ENCODE results near the gene GALP. TPM values are rescaled to one million over a fixed set of nuclear protein-coding genes. Genes with fewer than 3 reads are reported as not detected.

Gene GALP
- total RNA-seq, 1 donor from 2014 or later, result not detected

- peak overlapping the region; percentile 68 for H3K4me3 ChIP-seq (ENCODE audit: insufficient read depth, low read depth, low read length)
- no peak overlapping the region for H3K27ac Mint-ChIP-seq (ENCODE audit: unreplicated experiment)
- peak overlapping the region; percentile 84 for H3K4me3 Mint-ChIP-seq (ENCODE audit: unreplicated experiment)
- H3K4me1 Mint-ChIP-seq (ENCODE audit: low read depth, unreplicated experiment), result peaks cover 9% of the 10 kb centered on the region
- FAIRE-seq, result no peak
- no peaks in the 10 kb centered on the region for H3K9me3 ChIP-seq (ENCODE audit: insufficient read depth, low read depth, low read length)
- no peaks in the 10 kb centered on the region for H3K36me3 ChIP-seq (ENCODE audit: insufficient read depth, low read length)
- H4K20me1 ChIP-seq (ENCODE audit: insufficient read depth, low read length), result peaks cover 15% of the 10 kb centered on the region
- H3K9ac ChIP-seq (ENCODE audit: low read length), result peak overlapping the region; percentile 60
- H3K9me3 Mint-ChIP-seq (ENCODE audit: unreplicated experiment), result no peaks in the 10 kb centered on the region
- H3K79me2 ChIP-seq (ENCODE audit: insufficient read depth, low read length), result peaks cover 38% of the 10 kb centered on the region
- peak overlapping the region; percentile 97 for H3K4me2 ChIP-seq (ENCODE audit: low read length)
- no peaks in the 10 kb centered on the region for H3K27me3 ChIP-seq (ENCODE audit: insufficient read depth, low read length)
- no peak overlapping the region for H2AFZ ChIP-seq (ENCODE audit: low read depth, low read length)
- peaks cover 8% of the 10 kb centered on the region for H3K4me1 ChIP-seq (ENCODE audit: insufficient read depth, low read length)
- no peaks in the 10 kb centered on the region for H3K27me3 Mint-ChIP-seq (ENCODE audit: low read depth, unreplicated experiment)
- no peak for DNase-seq (ENCODE audit: low read depth)
- no peak overlapping the region for H3K27ac ChIP-seq (ENCODE audit: low read depth, low read length)
- no peaks in the 10 kb centered on the region for H3K36me3 Mint-ChIP-seq (ENCODE audit: low read depth, unreplicated experiment)
- TF ChIP-seq CTCF (IDR thresholded peaks at IDR 0.05; ENCODE audit: insufficient read depth, low read depth, low read length) (no peak), EZH2 (IDR thresholded peaks at IDR 0.05; ENCODE audit: insufficient read depth, low read length) (no peak)
Measured at GRCh38 chr19:56142087-56142787, 33.6 kb upstream of the GALP start.

GRCh38 chr19:56142897-56143434 is 32.8 kb upstream of the GALP start:
- H3K4me1 ChIP-seq (ENCODE audit: insufficient read depth, low read length), result peaks cover 8% of the 10 kb centered on the region
- H3K27me3 Mint-ChIP-seq (ENCODE audit: low read depth, unreplicated experiment), result no peaks in the 10 kb centered on the region
- H3K36me3 ChIP-seq (ENCODE audit: insufficient read depth, low read length), result no peaks in the 10 kb centered on the region
- peaks cover 15% of the 10 kb centered on the region for H4K20me1 ChIP-seq (ENCODE audit: insufficient read depth, low read length)
- no peak overlapping the region for H3K4me3 ChIP-seq (ENCODE audit: insufficient read depth, low read depth, low read length)
- peaks cover 38% of the 10 kb centered on the region for H3K79me2 ChIP-seq (ENCODE audit: insufficient read depth, low read length)
- peak overlapping the region; percentile 84 for H3K4me3 Mint-ChIP-seq (ENCODE audit: unreplicated experiment)
- FAIRE-seq (no peak), DNase-seq (ENCODE audit: low read depth) (no peak)
- H3K9me3 Mint-ChIP-seq (ENCODE audit: unreplicated experiment), result no peaks in the 10 kb centered on the region
- H2AFZ ChIP-seq (ENCODE audit: low read depth, low read length), result no peak overlapping the region
- H3K27ac Mint-ChIP-seq (ENCODE audit: unreplicated experiment), result no peak overlapping the region
- H3K27ac ChIP-seq (ENCODE audit: low read depth, low read length), result no peak overlapping the region
- TF ChIP-seq EZH2 (IDR thresholded peaks at IDR 0.05; ENCODE audit: insufficient read depth, low read length) (no peak), CTCF (IDR thresholded peaks at IDR 0.05; ENCODE audit: insufficient read depth, low read depth, low read length) (no peak)
- peak overlapping the region; percentile 3 for H3K4me2 ChIP-seq (ENCODE audit: low read length)
- H3K9ac ChIP-seq (ENCODE audit: low read length), result no peak overlapping the region
- H3K36me3 Mint-ChIP-seq (ENCODE audit: low read depth, unreplicated experiment), result peaks cover under 1% of the 10 kb centered on the region
- H3K27me3 ChIP-seq (ENCODE audit: insufficient read depth, low read length), result no peaks in the 10 kb centered on the region
- no peaks in the 10 kb centered on the region for H3K9me3 ChIP-seq (ENCODE audit: insufficient read depth, low read depth, low read length)
- peaks cover 9% of the 10 kb centered on the region for H3K4me1 Mint-ChIP-seq (ENCODE audit: low read depth, unreplicated experiment)

- Histone ChIP-seq H2AFZ (ENCODE audit: low read depth, low read length) (no peak overlapping the region), H3K79me2 (ENCODE audit: insufficient read depth, low read length) (peaks cover 38% of the 10 kb centered on the region), H4K20me1 (ENCODE audit: insufficient read depth, low read length) (peaks cover 16% of the 10 kb centered on the region), H3K36me3 (ENCODE audit: insufficient read depth, low read length) (no peaks in the 10 kb centered on the region), H3K4me2 (ENCODE audit: low read length) (no peak overlapping the region), H3K9me3 (ENCODE audit: insufficient read depth, low read depth, low read length) (no peaks in the 10 kb centered on the region), H3K4me1 (ENCODE audit: insufficient read depth, low read length) (peaks cover 8% of the 10 kb centered on the region), H3K27me3 (ENCODE audit: insufficient read depth, low read length) (no peaks in the 10 kb centered on the region), H3K9ac (ENCODE audit: low read length) (no peak overlapping the region), H3K27ac (ENCODE audit: low read depth, low read length) (no peak overlapping the region), H3K4me3 (ENCODE audit: insufficient read depth, low read depth, low read length) (no peak overlapping the region)
- H3K27me3 Mint-ChIP-seq (ENCODE audit: low read depth, unreplicated experiment), result no peaks in the 10 kb centered on the region
- H3K36me3 Mint-ChIP-seq (ENCODE audit: low read depth, unreplicated experiment), result peaks cover 5% of the 10 kb centered on the region
- no peaks in the 10 kb centered on the region for H3K9me3 Mint-ChIP-seq (ENCODE audit: unreplicated experiment)
- peaks cover 9% of the 10 kb centered on the region for H3K4me1 Mint-ChIP-seq (ENCODE audit: low read depth, unreplicated experiment)
- TF ChIP-seq CTCF (IDR thresholded peaks at IDR 0.05; ENCODE audit: insufficient read depth, low read depth, low read length) (no peak), EZH2 (IDR thresholded peaks at IDR 0.05; ENCODE audit: insufficient read depth, low read length) (no peak)
- no peak overlapping the region for H3K27ac Mint-ChIP-seq (ENCODE audit: unreplicated experiment)
- DNase-seq (ENCODE audit: low read depth) (no peak), FAIRE-seq (no peak)
- no peak overlapping the region for H3K4me3 Mint-ChIP-seq (ENCODE audit: unreplicated experiment)
Measured at GRCh38 chr19:56144376-56144775, 31.4 kb upstream of the GALP start.
